22Rv1 (cell line): ENCODE measurements around the gene KRT86.

ENCODE experiments used
- ZFX ChIP-seq: fragments of 450-650 bp; IDR thresholded peaks from 2 replicates; pipeline ENCODE4 v1.6.1; 2017; ENCODE audit warnings: antibody characterized with exemption, borderline replicate concordance
- TF ChIP-seq, protein P1 (sequence below): fragments of 450-650 bp; IDR thresholded peaks from 2 replicates; pipeline ENCODE4 v1.5.1; 2017; ENCODE audit warnings: mild to moderate bottlenecking

DNA sequence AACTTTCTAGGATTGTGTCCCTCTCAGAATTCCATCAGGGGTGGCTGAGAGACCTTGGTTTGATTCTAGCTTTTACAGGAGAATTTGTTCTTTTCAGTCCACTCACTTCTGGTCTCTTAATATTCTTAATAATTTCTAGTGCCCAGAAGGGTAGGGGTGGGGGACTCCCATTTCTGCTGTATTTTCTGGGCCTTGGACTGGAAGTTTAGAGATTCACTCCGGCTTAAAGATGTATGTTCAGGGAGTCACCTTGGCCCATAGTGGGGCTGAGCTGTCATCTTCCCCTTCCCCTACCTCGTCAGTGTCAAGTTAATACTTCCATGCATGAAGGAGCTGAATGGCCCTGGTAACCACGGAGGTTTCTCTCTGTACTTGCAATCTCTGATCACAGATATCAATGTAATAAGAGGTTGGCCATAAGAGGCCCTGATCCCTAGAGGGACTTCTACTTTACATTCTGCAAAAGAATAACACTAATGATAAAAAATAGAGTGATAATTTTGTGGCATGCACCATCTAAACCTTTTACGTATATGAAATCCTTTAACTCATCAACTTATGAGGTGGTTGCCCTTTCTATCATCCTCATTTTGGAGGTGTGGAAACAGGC, 10.2 kb downstream of the KRT86 start:
- TF ChIP-seq, protein P1, sequence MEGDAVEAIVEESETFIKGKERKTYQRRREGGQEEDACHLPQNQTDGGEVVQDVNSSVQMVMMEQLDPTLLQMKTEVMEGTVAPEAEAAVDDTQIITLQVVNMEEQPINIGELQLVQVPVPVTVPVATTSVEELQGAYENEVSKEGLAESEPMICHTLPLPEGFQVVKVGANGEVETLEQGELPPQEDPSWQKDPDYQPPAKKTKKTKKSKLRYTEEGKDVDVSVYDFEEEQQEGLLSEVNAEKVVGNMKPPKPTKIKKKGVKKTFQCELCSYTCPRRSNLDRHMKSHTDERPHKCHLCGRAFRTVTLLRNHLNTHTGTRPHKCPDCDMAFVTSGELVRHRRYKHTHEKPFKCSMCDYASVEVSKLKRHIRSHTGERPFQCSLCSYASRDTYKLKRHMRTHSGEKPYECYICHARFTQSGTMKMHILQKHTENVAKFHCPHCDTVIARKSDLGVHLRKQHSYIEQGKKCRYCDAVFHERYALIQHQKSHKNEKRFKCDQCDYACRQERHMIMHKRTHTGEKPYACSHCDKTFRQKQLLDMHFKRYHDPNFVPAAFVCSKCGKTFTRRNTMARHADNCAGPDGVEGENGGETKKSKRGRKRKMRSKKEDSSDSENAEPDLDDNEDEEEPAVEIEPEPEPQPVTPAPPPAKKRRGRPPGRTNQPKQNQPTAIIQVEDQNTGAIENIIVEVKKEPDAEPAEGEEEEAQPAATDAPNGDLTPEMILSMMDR: no peak
- TF ChIP-seq ZFX: no peak
